Measurements from ENCODE around the gene ZGRF1. TPM values are rescaled to one million over a fixed set of nuclear protein-coding genes. Genes with fewer than 3 reads are reported as not detected.

ZGRF1 gene
- total and polyA plus RNA-seq, 9 of the 15 experiments (the other 6 are each of a cell fraction or from before 2014, with no cell fraction given) = 8.8 to 35.2 (median 22.0) TPM

DNA sequence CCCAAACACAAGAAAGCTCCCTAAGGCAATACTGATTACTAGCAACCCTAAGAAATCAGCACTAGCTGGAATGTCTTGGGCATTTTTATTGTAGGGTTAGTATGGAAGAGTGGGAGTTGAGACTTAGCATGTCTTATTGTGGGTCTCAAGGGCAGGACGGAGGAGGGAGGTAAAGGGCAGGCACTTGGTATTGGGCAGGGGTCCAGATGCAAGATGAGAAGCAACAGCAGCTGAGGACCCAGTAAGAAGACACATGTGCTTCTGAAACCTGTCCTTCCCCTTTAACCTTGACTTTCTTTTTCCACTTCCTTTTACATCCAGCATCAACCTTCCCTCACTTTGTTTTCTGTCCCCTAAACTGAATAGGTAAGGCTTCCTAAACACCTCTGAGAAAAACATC is 37.7 kb upstream of the ZGRF1 start:
- FAIRE-seq (no peak), DNase-seq (ENCODE audit: extremely low read depth in 1 of 4, low spot score in 3 of 4) (no peak), ATAC-seq (no peak)
- Histone ChIP-seq H4K20me1 (replicated peaks; ENCODE audit: control insufficient read depth, insufficient read depth, low read length) (no peaks in the 10 kb centered on the region), H3K9me1 (ENCODE audit: control insufficient read depth, insufficient read depth, low read length) (no peaks in the 10 kb centered on the region), H3K27me3 (ENCODE audit: control insufficient read depth in 2 of 2, insufficient read depth in 2 of 2, low read length in 2 of 2) (peaks cover 8 to 9% of the 10 kb centered on the region in 2 experiments), H3K9me3 (replicated peaks; ENCODE audit: control insufficient read depth, insufficient read depth, low read depth, low read length) (no peaks in the 10 kb centered on the region), H3K4me2 (ENCODE audit: insufficient read depth, low read length) (no peak overlapping the region), H3K36me3 (ENCODE audit: control insufficient read depth, insufficient read depth, low read length) (no peaks in the 10 kb centered on the region), H3K27ac (ENCODE audit: extremely low read depth, low read depth, low read length) (no peak overlapping the region), H3K4me1 (replicated peaks in 1 of 2; ENCODE audit: control insufficient read depth in 2 of 2, insufficient read depth in 2 of 2, low read length in 2 of 2) (peaks cover 0 to 2% of the 10 kb centered on the region in 2 experiments; a peak in 1 of 5 replicates), H3K9ac (ENCODE audit: insufficient read depth in 1 of 2, low read depth in 2 of 2, low read length in 2 of 2) (no peak overlapping the region), H3K4me3 (no peak overlapping the region), H3K79me2 (ENCODE audit: control insufficient read depth, insufficient read depth, low read length) (no peaks in the 10 kb centered on the region), H2AFZ (ENCODE audit: low read depth, low read length) (no peak overlapping the region)
- ChIA-PET CTCF (ENCODE audit: low intra/inter-chr PET ratio) (no interaction called here), POLR2A (interaction anchor here (0.8 kb wide), 1 partner anchor 43 kb away, joined by 3 read pairs; no protein-coding TSS in a partner anchor)
- WGBS (ENCODE audit: insufficient coverage, low coverage, missing lambda C conversion rate) = 0% methylated on average over 1 of the region's 1 CpG
- in situ Hi-C loops (cut with MboI) (no loop called here), intact Hi-C loops (cut with micrococcal nuclease) (no loop called here)
- BruUV-seq (replicated peaks) = no TSS peak
- TF ChIP-seq ZNF175 (CRISPR knock-in tag; IDR thresholded peaks at IDR 0.05; ENCODE audit: low read depth) = no peak
- no peak for TF ChIP-seq CTCFL (IDR thresholded peaks at IDR 0.05; ENCODE audit: borderline replicate concordance, insufficient read depth, low read depth, low read length, poor library complexity, severe bottlenecking)
- TF ChIP-seq, protein P1, sequence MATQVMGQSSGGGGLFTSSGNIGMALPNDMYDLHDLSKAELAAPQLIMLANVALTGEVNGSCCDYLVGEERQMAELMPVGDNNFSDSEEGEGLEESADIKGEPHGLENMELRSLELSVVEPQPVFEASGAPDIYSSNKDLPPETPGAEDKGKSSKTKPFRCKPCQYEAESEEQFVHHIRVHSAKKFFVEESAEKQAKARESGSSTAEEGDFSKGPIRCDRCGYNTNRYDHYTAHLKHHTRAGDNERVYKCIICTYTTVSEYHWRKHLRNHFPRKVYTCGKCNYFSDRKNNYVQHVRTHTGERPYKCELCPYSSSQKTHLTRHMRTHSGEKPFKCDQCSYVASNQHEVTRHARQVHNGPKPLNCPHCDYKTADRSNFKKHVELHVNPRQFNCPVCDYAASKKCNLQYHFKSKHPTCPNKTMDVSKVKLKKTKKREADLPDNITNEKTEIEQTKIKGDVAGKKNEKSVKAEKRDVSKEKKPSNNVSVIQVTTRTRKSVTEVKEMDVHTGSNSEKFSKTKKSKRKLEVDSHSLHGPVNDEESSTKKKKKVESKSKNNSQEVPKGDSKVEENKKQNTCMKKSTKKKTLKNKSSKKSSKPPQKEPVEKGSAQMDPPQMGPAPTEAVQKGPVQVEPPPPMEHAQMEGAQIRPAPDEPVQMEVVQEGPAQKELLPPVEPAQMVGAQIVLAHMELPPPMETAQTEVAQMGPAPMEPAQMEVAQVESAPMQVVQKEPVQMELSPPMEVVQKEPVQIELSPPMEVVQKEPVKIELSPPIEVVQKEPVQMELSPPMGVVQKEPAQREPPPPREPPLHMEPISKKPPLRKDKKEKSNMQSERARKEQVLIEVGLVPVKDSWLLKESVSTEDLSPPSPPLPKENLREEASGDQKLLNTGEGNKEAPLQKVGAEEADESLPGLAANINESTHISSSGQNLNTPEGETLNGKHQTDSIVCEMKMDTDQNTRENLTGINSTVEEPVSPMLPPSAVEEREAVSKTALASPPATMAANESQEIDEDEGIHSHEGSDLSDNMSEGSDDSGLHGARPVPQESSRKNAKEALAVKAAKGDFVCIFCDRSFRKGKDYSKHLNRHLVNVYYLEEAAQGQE (IDR thresholded peaks at IDR 0.05; ENCODE audit: borderline replicate concordance) = no peak
- TF ChIP-seq, protein P1 (CRISPR knock-in tag; IDR thresholded peaks at IDR 0.05; ENCODE audit: low read depth) = no peak
- TF ChIP-seq CCAR2 (IDR thresholded peaks at IDR 0.05; ENCODE audit: low read depth, low read length) = no peak
- TF ChIP-seq ZBTB26 (CRISPR knock-in tag; IDR thresholded peaks at IDR 0.05) = no peak
- no peak for TF ChIP-seq PHF8 (IDR thresholded peaks at IDR 0.05; ENCODE audit: borderline replicate concordance, low read length)
- TF ChIP-seq BRD4 (IDR thresholded peaks at IDR 0.05) = no peak
- no peak for TF ChIP-seq FIP1L1 (IDR thresholded peaks at IDR 0.05; ENCODE audit: low read depth, low read length, poor library complexity, severe bottlenecking)
- TF ChIP-seq TCFL5 (CRISPR knock-in tag; conservative IDR thresholded peaks at IDR 0.05) = no peak
- no peak for TF ChIP-seq U2AF1 (optimal IDR thresholded peaks at IDR 0.05; ENCODE audit: low read depth, low read length)
